Panc1 (cell line): Measurements from ENCODE around the gene HELZ. TPM values are rescaled to one million over a fixed set of nuclear protein-coding genes. Genes with fewer than 3 reads are reported as not detected.

Experiments used
- ATAC-seq: fragments of 200-7000 bp; cut with Tn5 transposase; 2 replicates; pipeline ENCODE4 v1.9.1; 2020; ENCODE audit warnings: mild to moderate bottlenecking, moderate library complexity
- BruUV-seq: library from RNA; stranded (reverse); fragments of 400-500 nt; replicated peaks from 2 replicates; lab custom pipeline; 2021; lab: Mats Ljungman, UMichigan
- CTCF ChIA-PET: fragments of 300-600 bp; sonication (Branson Sonifier 250); formaldehyde crosslinking; loops from one replicate; lab custom pipeline; 2022; ENCODE audit warnings: antibody characterized with exemption; lab: Charles Lee
- POLR2A ChIA-PET: fragments of 300-600 bp; sonication (Branson Sonifier 250); formaldehyde crosslinking; loops from one replicate; lab custom pipeline; 2022; ENCODE audit warnings: antibody characterized with exemption; lab: Charles Lee
- DNase-seq: peaks from one replicate; pipeline ENCODE4 v3.0.0-alpha.2; 2010; ENCODE audit warnings: low read depth, low spot score
- H3K27ac ChIP-seq: 2 replicates; pipeline ENCODE4 v1.5.1; 2011; ENCODE audit warnings: mild to moderate bottlenecking, low read length, inconsistent platforms
- H3K27me3 ChIP-seq: fragments of 200-500 bp; sonication (Bioruptor generic); 2 replicates; pipeline ENCODE4 v1.6.0; 2014; ENCODE audit warnings: low read length, inconsistent platforms; ENCODE audit not compliant: control insufficient read depth, insufficient read depth
- H3K36me3 ChIP-seq: fragments of 200-500 bp; sonication (Bioruptor generic); 2 replicates; pipeline ENCODE4 v1.5.1; 2014; ENCODE audit warnings: inconsistent platforms, mild to moderate bottlenecking, low read length, moderate library complexity; ENCODE audit not compliant: control insufficient read depth, insufficient read depth
- H3K4me1 ChIP-seq: 2 replicates; pipeline ENCODE4 v1.5.1; 2011; ENCODE audit warnings: inconsistent platforms, mild to moderate bottlenecking, low read length, moderate library complexity; ENCODE audit not compliant: control insufficient read depth, insufficient read depth
- H3K4me3 ChIP-seq, 2 experiments: 2 replicates each; pipeline ENCODE4 v1.5.1; 2011 to 2012; ENCODE audit warnings: low read depth in 2 of 2, low read length in 2 of 2, mild to moderate bottlenecking in 2 of 2, inconsistent platforms in 1 of 2, moderate library complexity in 1 of 2
- H3K9me3 ChIP-seq: fragments of 200-500 bp; sonication (Bioruptor generic); 2 replicates; pipeline ENCODE4 v1.5.1; 2014; ENCODE audit warnings: low read depth, mild to moderate bottlenecking, inconsistent platforms, low read length, moderate library complexity; ENCODE audit not compliant: control insufficient read depth, insufficient read depth
- POLR2AphosphoS5 ChIP-seq: IDR thresholded peaks from 2 replicates; pipeline ENCODE4 v1.6.1; 2012; ENCODE audit warnings: mild to moderate bottlenecking, low read depth, low read length, moderate library complexity
- SIN3A ChIP-seq: IDR thresholded peaks from 2 replicates; pipeline ENCODE4 v1.6.1; 2012; ENCODE audit warnings: low read depth, mild to moderate bottlenecking, low read length, moderate library complexity, borderline replicate concordance; ENCODE audit not compliant: insufficient read depth
- TCF7L2 ChIP-seq: IDR thresholded peaks from 2 replicates; pipeline ENCODE4 v1.6.1; 2011; ENCODE audit warnings: mild to moderate bottlenecking, low read depth, low read length, inconsistent platforms
- in situ Hi-C: cut with HindIII; loops from 2 replicates; pipeline ENCODE4 v1.10.0; 2016; ENCODE audit warnings: low sequenced_read_pairs, low pct_unique_long_range_greater_than_20kb
- intact Hi-C: fragments of 100-400 bp; cut with micrococcal nuclease; formaldehyde crosslinking; loops from one replicate; pipeline ENCODE4 v1.10.0; 2022; ENCODE audit not compliant: unreplicated experiment
- total RNA-seq: library from RNA; stranded (reverse); gene quantifications from one replicate; pipeline ENCODE4 v1.2.1, GENCODE V29; 2021; ENCODE audit not compliant: unreplicated experiment
- TF ChIP-seq, protein P1 (sequence below), 2 experiments: IDR thresholded peaks; 2 replicates each; pipeline ENCODE4 v1.6.1; 2011 to 2012; ENCODE audit warnings: low read depth in 2 of 2, control low read depth in 1 of 2, low read length in 1 of 2, mild to moderate bottlenecking in 1 of 2, moderate library complexity in 1 of 2; ENCODE audit not compliant: insufficient read depth in 1 of 2
- TF ChIP-seq, protein P2 (sequence below): fragments of 450-650 bp; IDR thresholded peaks from 2 replicates; pipeline ENCODE4 v1.5.1; 2017; ENCODE audit warnings: mild to moderate bottlenecking

The HELZ gene
- total RNA-seq, 1 experiment from 2014 or later: 15.0 TPM

DNA sequence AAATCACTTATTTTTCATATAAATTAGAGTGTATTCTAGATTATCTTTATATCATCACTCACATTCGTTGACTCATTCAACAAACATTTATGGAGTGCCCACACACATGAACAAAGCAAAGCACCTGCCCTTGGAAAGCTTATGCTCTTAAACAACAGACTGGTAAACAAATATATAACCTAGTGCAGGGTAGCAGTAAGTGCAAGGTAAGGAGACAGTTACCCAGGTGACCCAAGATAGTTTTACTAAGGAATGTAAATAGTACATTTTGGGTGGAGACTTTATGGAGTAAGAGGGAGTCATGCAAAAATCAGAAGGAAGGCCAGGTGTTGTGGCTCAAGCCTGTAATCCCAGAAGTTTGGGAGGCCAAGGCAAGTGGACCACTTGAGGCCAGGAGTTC is 40.4 kb upstream of the HELZ start:
- H3K36me3 ChIP-seq: no peaks in the 10 kb centered on the region
- CTCF ChIA-PET: no interaction called here
- intact Hi-C loops: no loop called here
- H3K4me1 ChIP-seq: no peaks in the 10 kb centered on the region
- DNase-seq (no peak), ATAC-seq (no peak)
- H3K27me3 ChIP-seq: no peaks in the 10 kb centered on the region
- no TSS peak for BruUV-seq
- POLR2A ChIA-PET: no interaction called here
- in situ Hi-C loops: no loop called here
- H3K4me3 ChIP-seq: no peak overlapping the region
- TF ChIP-seq SIN3A (no peak), POLR2AphosphoS5 (no peak)
- TF ChIP-seq, protein P1, sequence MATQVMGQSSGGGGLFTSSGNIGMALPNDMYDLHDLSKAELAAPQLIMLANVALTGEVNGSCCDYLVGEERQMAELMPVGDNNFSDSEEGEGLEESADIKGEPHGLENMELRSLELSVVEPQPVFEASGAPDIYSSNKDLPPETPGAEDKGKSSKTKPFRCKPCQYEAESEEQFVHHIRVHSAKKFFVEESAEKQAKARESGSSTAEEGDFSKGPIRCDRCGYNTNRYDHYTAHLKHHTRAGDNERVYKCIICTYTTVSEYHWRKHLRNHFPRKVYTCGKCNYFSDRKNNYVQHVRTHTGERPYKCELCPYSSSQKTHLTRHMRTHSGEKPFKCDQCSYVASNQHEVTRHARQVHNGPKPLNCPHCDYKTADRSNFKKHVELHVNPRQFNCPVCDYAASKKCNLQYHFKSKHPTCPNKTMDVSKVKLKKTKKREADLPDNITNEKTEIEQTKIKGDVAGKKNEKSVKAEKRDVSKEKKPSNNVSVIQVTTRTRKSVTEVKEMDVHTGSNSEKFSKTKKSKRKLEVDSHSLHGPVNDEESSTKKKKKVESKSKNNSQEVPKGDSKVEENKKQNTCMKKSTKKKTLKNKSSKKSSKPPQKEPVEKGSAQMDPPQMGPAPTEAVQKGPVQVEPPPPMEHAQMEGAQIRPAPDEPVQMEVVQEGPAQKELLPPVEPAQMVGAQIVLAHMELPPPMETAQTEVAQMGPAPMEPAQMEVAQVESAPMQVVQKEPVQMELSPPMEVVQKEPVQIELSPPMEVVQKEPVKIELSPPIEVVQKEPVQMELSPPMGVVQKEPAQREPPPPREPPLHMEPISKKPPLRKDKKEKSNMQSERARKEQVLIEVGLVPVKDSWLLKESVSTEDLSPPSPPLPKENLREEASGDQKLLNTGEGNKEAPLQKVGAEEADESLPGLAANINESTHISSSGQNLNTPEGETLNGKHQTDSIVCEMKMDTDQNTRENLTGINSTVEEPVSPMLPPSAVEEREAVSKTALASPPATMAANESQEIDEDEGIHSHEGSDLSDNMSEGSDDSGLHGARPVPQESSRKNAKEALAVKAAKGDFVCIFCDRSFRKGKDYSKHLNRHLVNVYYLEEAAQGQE (IDR thresholded peaks at IDR 0.05; ENCODE audit: insufficient read depth in 1 of 2, low read depth in 2 of 2, low read length in 1 of 2): no peak
- H3K27ac ChIP-seq: no peak overlapping the region
- no peaks in the 10 kb centered on the region for H3K9me3 ChIP-seq

DNA sequence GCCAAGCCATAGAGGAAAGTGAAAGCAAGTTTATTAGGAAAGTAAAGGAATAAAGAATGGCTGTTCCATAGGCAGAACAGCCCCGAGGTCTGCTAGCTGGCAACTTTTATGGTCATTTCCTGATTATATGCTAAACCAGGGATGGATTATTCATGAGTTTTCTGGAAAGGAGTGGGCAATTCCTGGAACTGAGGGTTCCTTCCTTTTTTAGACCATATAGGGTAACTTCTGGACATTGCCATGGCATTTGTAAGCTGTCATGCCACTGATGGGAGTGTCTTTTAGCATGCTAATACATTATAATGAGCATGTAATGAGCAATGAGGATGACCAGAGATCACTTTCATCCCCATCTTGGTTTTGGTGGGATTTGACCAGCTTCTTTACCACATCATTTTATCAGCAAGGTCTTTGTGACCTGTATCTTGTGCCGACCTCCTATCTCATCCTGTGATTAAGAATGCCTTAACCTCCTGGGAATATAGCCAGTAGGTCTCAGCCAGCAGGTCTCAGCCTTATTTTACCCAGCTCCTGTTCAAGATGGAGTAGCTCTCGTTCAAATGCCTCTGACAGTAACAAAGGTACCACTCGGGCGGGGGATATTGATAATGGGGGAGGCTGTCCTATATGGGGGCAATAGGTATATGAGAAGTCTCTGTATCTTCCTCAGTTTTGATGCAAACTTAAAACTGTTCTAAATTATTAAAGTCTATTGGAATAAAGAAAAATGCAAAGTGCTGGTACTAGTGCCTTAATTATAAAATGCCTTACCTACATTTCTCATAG is 38.9 kb upstream of the HELZ start:
- no peaks in the 10 kb centered on the region for H3K4me1 ChIP-seq
- intact Hi-C loops (no loop called here), in situ Hi-C loops (no loop called here)
- DNase-seq: no peak
- CTCF ChIA-PET: interaction anchor here (0.7 kb wide), 1 partner anchor 83 kb away, joined by 8 read pairs; no protein-coding TSS in a partner anchor
- no peaks in the 10 kb centered on the region for H3K36me3 ChIP-seq
- H3K27me3 ChIP-seq: no peaks in the 10 kb centered on the region
- no peaks in the 10 kb centered on the region for H3K9me3 ChIP-seq
- ATAC-seq: no peak
- POLR2A ChIA-PET: interaction anchor here (0.6 kb wide), 1 partner anchor 404 kb away, joined by 4 read pairs; no protein-coding TSS in a partner anchor
- no peak overlapping the region for H3K27ac ChIP-seq
- H3K4me3 ChIP-seq: no peak overlapping the region
- TF ChIP-seq TCF7L2: no peak
- no peak for TF ChIP-seq SIN3A
- TF ChIP-seq, protein P1 (IDR thresholded peaks at IDR 0.05; ENCODE audit: insufficient read depth in 1 of 2, low read depth in 2 of 2, low read length in 1 of 2): no peak
- TF ChIP-seq, protein P2, sequence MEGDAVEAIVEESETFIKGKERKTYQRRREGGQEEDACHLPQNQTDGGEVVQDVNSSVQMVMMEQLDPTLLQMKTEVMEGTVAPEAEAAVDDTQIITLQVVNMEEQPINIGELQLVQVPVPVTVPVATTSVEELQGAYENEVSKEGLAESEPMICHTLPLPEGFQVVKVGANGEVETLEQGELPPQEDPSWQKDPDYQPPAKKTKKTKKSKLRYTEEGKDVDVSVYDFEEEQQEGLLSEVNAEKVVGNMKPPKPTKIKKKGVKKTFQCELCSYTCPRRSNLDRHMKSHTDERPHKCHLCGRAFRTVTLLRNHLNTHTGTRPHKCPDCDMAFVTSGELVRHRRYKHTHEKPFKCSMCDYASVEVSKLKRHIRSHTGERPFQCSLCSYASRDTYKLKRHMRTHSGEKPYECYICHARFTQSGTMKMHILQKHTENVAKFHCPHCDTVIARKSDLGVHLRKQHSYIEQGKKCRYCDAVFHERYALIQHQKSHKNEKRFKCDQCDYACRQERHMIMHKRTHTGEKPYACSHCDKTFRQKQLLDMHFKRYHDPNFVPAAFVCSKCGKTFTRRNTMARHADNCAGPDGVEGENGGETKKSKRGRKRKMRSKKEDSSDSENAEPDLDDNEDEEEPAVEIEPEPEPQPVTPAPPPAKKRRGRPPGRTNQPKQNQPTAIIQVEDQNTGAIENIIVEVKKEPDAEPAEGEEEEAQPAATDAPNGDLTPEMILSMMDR: no peak
- no peak for TF ChIP-seq POLR2AphosphoS5
- BruUV-seq: no TSS peak
